NT2/D1 (cell line): Measurements from ENCODE around the gene ATP10A.

Experiments used
- DNase-seq: peaks from one replicate; pipeline ENCODE4 v3.0.0-alpha.2; 2011; ENCODE audit warnings: low read depth, low spot score
- H3K27me3 ChIP-seq: 2 replicates; pipeline ENCODE4 v1.6.0; 2011; ENCODE audit warnings: mild to moderate bottlenecking; ENCODE audit not compliant: insufficient read length, insufficient read depth
- H3K36me3 ChIP-seq: 2 replicates; pipeline ENCODE4 v1.6.1; 2011; ENCODE audit warnings: mild to moderate bottlenecking, low read length, mixed read lengths; ENCODE audit not compliant: insufficient read depth, insufficient read length
- H3K4me1 ChIP-seq: 2 replicates; pipeline ENCODE4 v1.5.1; 2011; ENCODE audit not compliant: insufficient read depth, insufficient read length
- H3K4me3 ChIP-seq: 2 replicates; pipeline ENCODE4 v1.5.1; 2011; ENCODE audit warnings: low read depth; ENCODE audit not compliant: insufficient read length
- H3K9ac ChIP-seq: 2 replicates; pipeline ENCODE4 v1.6.0; 2011; ENCODE audit warnings: low read depth; ENCODE audit not compliant: insufficient read length
- H3K9me3 ChIP-seq: 2 replicates; pipeline ENCODE4 v1.5.1; 2011; ENCODE audit warnings: mild to moderate bottlenecking, low read length; ENCODE audit not compliant: insufficient read depth
- SUZ12 ChIP-seq: IDR thresholded peaks from 2 replicates; pipeline ENCODE4 v1.6.1; 2011; ENCODE audit not compliant: insufficient read length, insufficient read depth; ENCODE audit errors: extremely low read depth
- YY1 ChIP-seq: IDR thresholded peaks from 2 replicates; pipeline ENCODE4 v1.6.1; 2011; ENCODE audit not compliant: insufficient read length, insufficient read depth
- ZNF274 ChIP-seq: IDR thresholded peaks from 2 replicates; pipeline ENCODE4 v1.6.1; 2011; ENCODE audit warnings: mild to moderate bottlenecking, low read depth, low read length

Gene ATP10A

GRCh38 chr15:25830844-25831451 lies 32.2 kb downstream of the ATP10A start:
- Histone ChIP-seq H3K9me3 (no peaks in the 10 kb centered on the region), H3K9ac (no peak overlapping the region), H3K4me1 (no peaks in the 10 kb centered on the region), H3K36me3 (no peaks in the 10 kb centered on the region), H3K27me3 (no peaks in the 10 kb centered on the region), H3K4me3 (no peak overlapping the region)
- no peak for DNase-seq
- TF ChIP-seq ZNF274 (no peak), YY1 (no peak), SUZ12 (no peak)

- DNase-seq, result no peak
- no peaks in the 10 kb centered on the region for H3K4me1 ChIP-seq
- no peaks in the 10 kb centered on the region for H3K9me3 ChIP-seq
- H3K27me3 ChIP-seq, result no peaks in the 10 kb centered on the region
- TF ChIP-seq SUZ12, result no peak
- no peak for TF ChIP-seq ZNF274
- no peak for TF ChIP-seq YY1
- no peaks in the 10 kb centered on the region for H3K36me3 ChIP-seq
- no peak overlapping the region for H3K9ac ChIP-seq
- no peak overlapping the region for H3K4me3 ChIP-seq
Observed at GRCh38 chr15:25829073-25829472, 34.1 kb downstream of the ATP10A start.

GRCh38 chr15:25825207-25825606 lies 37.9 kb downstream of the ATP10A start:
- H3K9me3 ChIP-seq, result no peaks in the 10 kb centered on the region
- no peak for DNase-seq
- no peaks in the 10 kb centered on the region for H3K27me3 ChIP-seq
- TF ChIP-seq SUZ12 (no peak), ZNF274 (no peak), YY1 (no peak)
- no peaks in the 10 kb centered on the region for H3K36me3 ChIP-seq
- H3K4me3 ChIP-seq, result no peak overlapping the region
- no peak overlapping the region for H3K9ac ChIP-seq
- H3K4me1 ChIP-seq, result no peaks in the 10 kb centered on the region

GRCh38 chr15:25824618-25825017 lies 38.5 kb downstream of the ATP10A start:
- TF ChIP-seq ZNF274 (no peak), SUZ12 (no peak), YY1 (no peak)
- Histone ChIP-seq H3K27me3 (no peaks in the 10 kb centered on the region), H3K9me3 (no peaks in the 10 kb centered on the region), H3K4me1 (no peaks in the 10 kb centered on the region), H3K4me3 (no peak overlapping the region), H3K36me3 (no peaks in the 10 kb centered on the region), H3K9ac (no peak overlapping the region)
- DNase-seq, result no peak

GRCh38 chr15:25812845-25813244 lies 50.3 kb downstream of the ATP10A start:
- no peak for TF ChIP-seq SUZ12
- TF ChIP-seq ZNF274, result no peak
- TF ChIP-seq YY1, result no peak

GRCh38 chr15:25812073-25812472 lies 51.1 kb downstream of the ATP10A start:
- Histone ChIP-seq H3K9ac (no peak overlapping the region), H3K9me3 (no peaks in the 10 kb centered on the region), H3K27me3 (no peaks in the 10 kb centered on the region), H3K36me3 (no peaks in the 10 kb centered on the region), H3K4me3 (no peak overlapping the region), H3K4me1 (peaks cover 5% of the 10 kb centered on the region)
- DNase-seq, result no peak
- TF ChIP-seq ZNF274 (no peak), SUZ12 (no peak)

More at GRCh38 chr15:25812845-25813244, 50.3 kb downstream of the ATP10A start:
- Histone ChIP-seq H3K9me3 (no peaks in the 10 kb centered on the region), H3K4me3 (no peak overlapping the region), H3K9ac (no peak overlapping the region), H3K4me1 (peaks cover 5% of the 10 kb centered on the region), H3K36me3 (no peaks in the 10 kb centered on the region), H3K27me3 (no peaks in the 10 kb centered on the region)
- DNase-seq, result no peak

GRCh38 chr15:25811481-25811906 lies 51.6 kb downstream of the ATP10A start:
- no peaks in the 10 kb centered on the region for H3K36me3 ChIP-seq
- no peaks in the 10 kb centered on the region for H3K27me3 ChIP-seq
- no peak overlapping the region for H3K4me3 ChIP-seq
- H3K4me1 ChIP-seq, result peaks cover 5% of the 10 kb centered on the region
- no peak overlapping the region for H3K9ac ChIP-seq
- no peaks in the 10 kb centered on the region for H3K9me3 ChIP-seq
- no peak for DNase-seq
- TF ChIP-seq YY1 (no peak), ZNF274 (no peak), SUZ12 (no peak)

GRCh38 chr15:25810631-25811091 lies 52.5 kb downstream of the ATP10A start:
- H3K9ac ChIP-seq, result no peak overlapping the region
- H3K27me3 ChIP-seq, result no peaks in the 10 kb centered on the region
- peaks cover 5% of the 10 kb centered on the region for H3K4me1 ChIP-seq
- no peak for DNase-seq
- no peaks in the 10 kb centered on the region for H3K36me3 ChIP-seq
- H3K9me3 ChIP-seq, result no peaks in the 10 kb centered on the region
- H3K4me3 ChIP-seq, result no peak overlapping the region
- TF ChIP-seq ZNF274 (no peak), YY1 (no peak), SUZ12 (no peak)
